Ecto neural progenitor cell (in vitro differentiated cells): ENCODE results near the gene LRIG2.
"Not testable (repeated sequence)": the region's sequence is repeated elsewhere in the genome, so short reads cannot be mapped to it uniquely, and the experiment has no call there.

ENCODE experiments used
- DNase-seq: peaks from one replicate; pipeline ENCODE4 v3.0.0-alpha.2; 2018; ENCODE audit warnings: low spot score

LRIG2 gene

GRCh38 chr1:113129529-113130185, 56.7 kb downstream of the LRIG2 start:
- DNase-seq = no peak

- no peak for DNase-seq
Measured at GRCh38 chr1:113133038-113133437, 60.0 kb downstream of the LRIG2 start.

GRCh38 chr1:113133759-113134158, 60.8 kb downstream of the LRIG2 start:
- DNase-seq = no peak

- DNase-seq = no peak
Measured at GRCh38 chr1:113135460-113135859, 62.5 kb downstream of the LRIG2 start.

- DNase-seq = no peak
Measured at GRCh38 chr1:113136476-113136875, 63.5 kb downstream of the LRIG2 start.

GRCh38 chr1:113137563-113137962, 64.6 kb downstream of the LRIG2 start:
- no peak for DNase-seq

- no peak for DNase-seq
Measured at GRCh38 chr1:113138778-113139177, 65.8 kb downstream of the LRIG2 start.

- DNase-seq = no peak
Measured at GRCh38 chr1:113140176-113140575, 67.2 kb downstream of the LRIG2 start.

GRCh38 chr1:113140588-113141446, 67.8 kb downstream of the LRIG2 start:
- peak; percentile 70 for DNase-seq

- DNase-seq = no peak
Measured at GRCh38 chr1:113141650-113142473, 68.9 kb downstream of the LRIG2 start.

GRCh38 chr1:113142791-113143190, 69.8 kb downstream of the LRIG2 start:
- DNase-seq = no peak

- DNase-seq = no peak
Measured at GRCh38 chr1:113146242-113147072, 73.5 kb downstream of the LRIG2 start.

- no peak for DNase-seq
Measured at GRCh38 chr1:113147073-113147625, 74.2 kb downstream of the LRIG2 start.

GRCh38 chr1:113147826-113148225, 74.8 kb downstream of the LRIG2 start:
- no peak for DNase-seq

GRCh38 chr1:113150494-113150893, 77.5 kb downstream of the LRIG2 start:
- not testable (repeated sequence) for DNase-seq

GRCh38 chr1:113153116-113153803, 80.3 kb downstream of the LRIG2 start:
- no peak for DNase-seq

- DNase-seq = no peak
Measured at GRCh38 chr1:113156368-113156767, 83.4 kb downstream of the LRIG2 start.

- DNase-seq = not testable (repeated sequence)
Measured at GRCh38 chr1:113158743-113159142, 85.7 kb downstream of the LRIG2 start.

- no peak for DNase-seq
Measured at GRCh38 chr1:113166473-113166872, 93.5 kb downstream of the LRIG2 start.

GRCh38 chr1:113168946-113169345, 95.9 kb downstream of the LRIG2 start:
- no peak for DNase-seq

- DNase-seq = no peak
Measured at GRCh38 chr1:113169591-113169990, 96.6 kb downstream of the LRIG2 start.
